ENCODE measurements around the gene PLCL1.

The PLCL1 gene

GRCh38 chr2:198004921-198005829 is 200.8 kb downstream of the PLCL1 start:
- no peak overlapping the region for H3K4me3 ChIP-seq (replicated peaks in 1 of 2; ENCODE audit: low read depth in 2 of 2, low read length in 2 of 2)
- no peak for DNase-seq (ENCODE audit: low read depth in 2 of 2)
- TF ChIP-seq CTCF (IDR thresholded peaks at IDR 0.05; ENCODE audit: low read depth, low read length), result no peak

GRCh38 chr2:198006733-198007132 is 202.3 kb downstream of the PLCL1 start:
- no peak for DNase-seq (ENCODE audit: low read depth in 2 of 2)
- no peak for TF ChIP-seq CTCF (IDR thresholded peaks at IDR 0.05; ENCODE audit: low read depth, low read length)
- no peak overlapping the region for H3K4me3 ChIP-seq (replicated peaks in 1 of 2; ENCODE audit: low read depth in 2 of 2, low read length in 2 of 2)

- DNase-seq (ENCODE audit: low read depth in 2 of 2), result no peak
- H3K4me3 ChIP-seq (replicated peaks in 1 of 2; ENCODE audit: low read depth in 2 of 2, low read length in 2 of 2), result no peak overlapping the region
- TF ChIP-seq CTCF (IDR thresholded peaks at IDR 0.05; ENCODE audit: low read depth, low read length), result no peak
These were observed 203.8 kb downstream of the PLCL1 start for GRCh38 chr2:198008230-198008629.

GRCh38 chr2:198012025-198012424 is 207.6 kb downstream of the PLCL1 start:
- TF ChIP-seq CTCF (IDR thresholded peaks at IDR 0.05; ENCODE audit: low read depth, low read length), result no peak
- H3K4me3 ChIP-seq (replicated peaks in 1 of 2; ENCODE audit: low read depth in 2 of 2, low read length in 2 of 2), result no peak overlapping the region
- DNase-seq (ENCODE audit: low read depth in 2 of 2), result no peak

- TF ChIP-seq CTCF (IDR thresholded peaks at IDR 0.05; ENCODE audit: low read depth, low read length), result no peak
- no peak overlapping the region for H3K4me3 ChIP-seq (replicated peaks in 1 of 2; ENCODE audit: low read depth in 2 of 2, low read length in 2 of 2)
- no peak for DNase-seq (ENCODE audit: low read depth in 2 of 2)
These were observed 211.8 kb downstream of the PLCL1 start for GRCh38 chr2:198016243-198016642.

GRCh38 chr2:198017068-198017467 is 212.7 kb downstream of the PLCL1 start:
- peak in 1 of 2 donors; percentile 4 for DNase-seq (ENCODE audit: low read depth in 2 of 2)
- TF ChIP-seq CTCF (IDR thresholded peaks at IDR 0.05; ENCODE audit: low read depth, low read length), result no peak
- no peak overlapping the region for H3K4me3 ChIP-seq (replicated peaks in 1 of 2; ENCODE audit: low read depth in 2 of 2, low read length in 2 of 2)
